OCI-LY1 (cell line): ENCODE results near the gene DBN1.

Experiments
- H2AFZ ChIP-seq: fragments of 200-600 bp; sonication (generic), shearing (Covaris generic); 2 replicates; pipeline ENCODE4 v1.6.0; 2014; ENCODE audit warnings: antibody characterized with exemption, mild to moderate bottlenecking, low read length
- H3F3A ChIP-seq: fragments of 200-600 bp; sonication (generic), shearing (Covaris generic); 2 replicates; pipeline ENCODE4 v1.6.0; 2014; ENCODE audit warnings: mild to moderate bottlenecking, antibody characterized with exemption, low read length, moderate library complexity; ENCODE audit not compliant: insufficient read depth
- H3K27ac ChIP-seq: fragments of 200-600 bp; sonication (generic); 2 replicates; pipeline ENCODE4 v1.5.1; 2014; ENCODE audit warnings: low read length, mixed run types, mild to moderate bottlenecking, low read depth; ENCODE audit not compliant: poor library complexity, severe bottlenecking
- H3K27me3 ChIP-seq: fragments of 200-600 bp; sonication (generic); 2 replicates; pipeline ENCODE4 v1.6.0; 2014; ENCODE audit warnings: antibody characterized with exemption, mild to moderate bottlenecking, low read length, moderate library complexity; ENCODE audit not compliant: insufficient read depth
- H3K36me3 ChIP-seq: fragments of 200-600 bp; sonication (generic); 2 replicates; pipeline ENCODE4 v1.6.1; 2014; ENCODE audit warnings: mild to moderate bottlenecking, antibody characterized with exemption, low read length, moderate library complexity, mixed read lengths; ENCODE audit not compliant: insufficient read depth
- H3K4me1 ChIP-seq: fragments of 200-600 bp; sonication (generic); 2 replicates; pipeline ENCODE4 v1.5.1; 2014; ENCODE audit warnings: mild to moderate bottlenecking, low read length, moderate library complexity; ENCODE audit not compliant: insufficient read depth, severe bottlenecking
- H3K4me2 ChIP-seq: fragments of 200-600 bp; sonication (generic), shearing (Covaris generic); 2 replicates; pipeline ENCODE4 v1.6.1; 2014; ENCODE audit warnings: low read length
- H3K4me3 ChIP-seq: fragments of 200-600 bp; sonication (generic); 2 replicates; pipeline ENCODE4 v1.5.1; 2014; ENCODE audit warnings: low read length, low read depth, mild to moderate bottlenecking, mixed read lengths; ENCODE audit not compliant: poor library complexity, severe bottlenecking
- H3K79me2 ChIP-seq: fragments of 200-600 bp; shearing (Covaris generic); 2 replicates; pipeline ENCODE4 v1.6.1; 2016; ENCODE audit warnings: mixed run types, low read length, mixed read lengths; ENCODE audit not compliant: insufficient read depth
- H3K9ac ChIP-seq: fragments of 200-600 bp; sonication (generic), shearing (Covaris generic); 2 replicates; pipeline ENCODE4 v1.6.1; 2014; ENCODE audit warnings: mild to moderate bottlenecking, low read length, mixed read lengths
- H3K9me2 ChIP-seq: fragments of 200-600 bp; sonication (generic), shearing (Covaris generic); 2 replicates; pipeline ENCODE4 v1.6.1; 2014; ENCODE audit warnings: low read depth, mild to moderate bottlenecking, low read length, mixed read lengths
- H3K9me3 ChIP-seq: fragments of 200-600 bp; shearing (Covaris generic); 2 replicates; pipeline ENCODE4 v1.6.1; 2014; ENCODE audit warnings: low read length, mixed read lengths
- H4K20me1 ChIP-seq: fragments of 200-600 bp; sonication (generic), shearing (Covaris generic); 2 replicates; pipeline ENCODE4 v1.6.0; 2016; ENCODE audit warnings: mild to moderate bottlenecking, low read length; ENCODE audit not compliant: insufficient read depth
- CTCF ChIP-seq: fragments of 200-600 bp; sonication (generic), shearing (Covaris generic); IDR thresholded peaks from 2 replicates; pipeline ENCODE4 v1.5.1; 2017; ENCODE audit warnings: mild to moderate bottlenecking, antibody characterized with exemption, low read length, moderate library complexity, mixed read lengths
- EZH2 ChIP-seq: fragments of 200-600 bp; sonication (generic), shearing (Covaris generic); IDR thresholded peaks from 2 replicates; pipeline ENCODE4 v1.8.0; 2017; ENCODE audit warnings: borderline replicate concordance, mixed run types, mild to moderate bottlenecking, antibody characterized with exemption, low read length, moderate library complexity, mixed read lengths

Gene DBN1

GRCh38 chr5:177455036-177455660, 18.3 kb downstream of the DBN1 start:
- H3K4me2 ChIP-seq = peak overlapping the region; percentile 83
- H3K27me3 ChIP-seq = no peaks in the 10 kb centered on the region
- no peaks in the 10 kb centered on the region for H3F3A ChIP-seq
- no peaks in the 10 kb centered on the region for H3K79me2 ChIP-seq
- TF ChIP-seq CTCF (peak; percentile 80), EZH2 (no peak)
- peak overlapping the region; percentile 91 for H3K9ac ChIP-seq
- H4K20me1 ChIP-seq = no peaks in the 10 kb centered on the region
- H3K27ac ChIP-seq = peak overlapping the region; percentile 96
- H3K4me3 ChIP-seq = peak overlapping the region; percentile 78
- peaks cover 33% of the 10 kb centered on the region; the same call in 1 of the 2 replicates for H3K36me3 ChIP-seq
- H3K9me3 ChIP-seq = no peaks in the 10 kb centered on the region
- no peaks in the 10 kb centered on the region for H3K9me2 ChIP-seq
- no peak overlapping the region for H2AFZ ChIP-seq
- peaks cover 36% of the 10 kb centered on the region for H3K4me1 ChIP-seq

GRCh38 chr5:177454397-177455035, 18.9 kb downstream of the DBN1 start:
- peak; percentile 84 for TF ChIP-seq CTCF
- no peak for TF ChIP-seq EZH2
- H3K9me3 ChIP-seq = no peaks in the 10 kb centered on the region
- H3K4me1 ChIP-seq = peaks cover 36% of the 10 kb centered on the region
- H3K27me3 ChIP-seq = no peaks in the 10 kb centered on the region
- H3K9ac ChIP-seq = peak overlapping the region; percentile 91
- H3K4me3 ChIP-seq = peak overlapping the region; percentile 78
- H3K79me2 ChIP-seq = no peaks in the 10 kb centered on the region
- H3K27ac ChIP-seq = peak overlapping the region; percentile 96
- peak overlapping the region; percentile 83 for H3K4me2 ChIP-seq
- H3K36me3 ChIP-seq = peaks cover 27% of the 10 kb centered on the region; the same call in 1 of the 2 replicates
- no peaks in the 10 kb centered on the region for H3K9me2 ChIP-seq
- H4K20me1 ChIP-seq = no peaks in the 10 kb centered on the region
- H2AFZ ChIP-seq = no peak overlapping the region
- no peaks in the 10 kb centered on the region for H3F3A ChIP-seq

GRCh38 chr5:177453852-177454396, 19.5 kb downstream of the DBN1 start:
- no peaks in the 10 kb centered on the region for H4K20me1 ChIP-seq
- no peaks in the 10 kb centered on the region for H3F3A ChIP-seq
- peak overlapping the region; percentile 83 for H3K4me2 ChIP-seq
- H3K9me2 ChIP-seq = no peaks in the 10 kb centered on the region
- H3K4me3 ChIP-seq = peak overlapping the region; percentile 78
- H2AFZ ChIP-seq = no peak overlapping the region
- H3K9me3 ChIP-seq = no peaks in the 10 kb centered on the region
- peaks cover 41% of the 10 kb centered on the region for H3K4me1 ChIP-seq
- H3K9ac ChIP-seq = peak overlapping the region; percentile 57; the same call in 1 of the 2 replicates
- no peaks in the 10 kb centered on the region for H3K79me2 ChIP-seq
- H3K27me3 ChIP-seq = no peaks in the 10 kb centered on the region
- H3K36me3 ChIP-seq = peaks cover 21% of the 10 kb centered on the region; the same call in 1 of the 2 replicates
- H3K27ac ChIP-seq = peak overlapping the region; percentile 0
- TF ChIP-seq CTCF = no peak
- TF ChIP-seq EZH2 = no peak
